HK-2 (cell line): ENCODE data around the gene KDM8.
A peak's percentile ranks its signal among the peaks of the same experiment; 100 is the strongest.
"Not testable (repeated sequence)": the region's sequence is repeated elsewhere in the genome, so short reads cannot be mapped to it uniquely, and the experiment has no call there.

Source experiments
- DNase-seq: peaks from one replicate; pipeline ENCODE4 v3.0.0-alpha.2; 2018; ENCODE audit not compliant: unreplicated experiment

Gene KDM8

DNA sequence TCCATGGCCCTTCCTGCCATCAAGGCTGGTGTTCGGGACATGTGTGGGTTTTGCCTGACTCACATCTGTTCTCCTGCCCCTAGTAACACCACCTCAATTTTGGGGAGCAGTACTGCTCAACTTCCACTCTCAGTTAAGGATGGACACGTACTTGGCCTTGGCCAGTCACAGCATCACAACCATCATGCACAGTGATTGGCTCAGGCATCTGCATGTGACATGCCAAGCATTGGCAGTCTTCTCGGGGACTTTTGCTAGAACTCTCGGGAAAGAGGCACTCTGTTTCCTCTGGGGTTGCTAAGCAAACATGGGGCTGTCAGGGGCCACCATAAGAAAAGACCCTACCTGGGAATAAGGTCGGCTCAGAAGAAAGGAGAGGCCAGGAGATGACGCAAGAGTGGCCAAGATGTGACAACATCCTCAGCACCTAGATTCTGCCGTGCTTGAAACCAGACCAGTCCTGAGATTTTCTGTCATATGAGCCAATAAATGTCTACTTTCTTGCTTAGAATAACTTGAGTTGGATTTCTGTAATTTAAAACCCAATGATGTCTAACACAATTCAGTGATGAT, 11.9 kb upstream of the KDM8 start:
- DNase-seq, result no peak

DNA sequence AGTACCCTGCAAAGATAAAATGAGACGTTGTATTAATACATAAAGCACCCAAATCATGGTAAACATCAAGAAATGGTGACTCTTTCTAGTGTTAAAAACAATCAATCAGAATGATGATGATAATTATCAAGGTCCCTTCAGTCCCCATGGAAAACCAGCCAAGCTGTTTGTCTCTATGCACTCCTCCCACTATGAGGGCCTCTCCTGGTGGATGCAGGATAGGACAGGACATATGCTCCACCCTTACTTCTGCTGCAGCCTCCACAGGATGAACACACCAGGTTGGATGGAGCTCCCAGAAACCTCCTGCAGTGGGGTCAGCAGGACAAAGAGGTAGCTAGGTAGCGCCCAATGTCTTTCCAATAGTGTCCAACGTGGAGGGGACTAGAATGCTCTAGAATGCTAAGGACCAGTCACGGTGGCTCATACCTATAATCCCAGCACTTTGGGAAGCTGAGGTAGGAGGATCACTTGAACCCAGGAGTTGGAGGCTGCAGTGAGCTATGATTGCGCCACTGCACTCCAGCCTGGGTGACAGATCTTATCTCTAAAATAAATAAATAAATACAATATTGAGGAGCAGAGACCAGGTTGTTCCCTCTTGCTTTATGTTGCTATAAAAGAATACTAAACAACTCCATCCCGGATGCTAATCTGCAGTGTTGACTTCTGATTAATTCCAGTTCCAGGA, 9.9 kb upstream of the KDM8 start:
- no peak for DNase-seq

DNA sequence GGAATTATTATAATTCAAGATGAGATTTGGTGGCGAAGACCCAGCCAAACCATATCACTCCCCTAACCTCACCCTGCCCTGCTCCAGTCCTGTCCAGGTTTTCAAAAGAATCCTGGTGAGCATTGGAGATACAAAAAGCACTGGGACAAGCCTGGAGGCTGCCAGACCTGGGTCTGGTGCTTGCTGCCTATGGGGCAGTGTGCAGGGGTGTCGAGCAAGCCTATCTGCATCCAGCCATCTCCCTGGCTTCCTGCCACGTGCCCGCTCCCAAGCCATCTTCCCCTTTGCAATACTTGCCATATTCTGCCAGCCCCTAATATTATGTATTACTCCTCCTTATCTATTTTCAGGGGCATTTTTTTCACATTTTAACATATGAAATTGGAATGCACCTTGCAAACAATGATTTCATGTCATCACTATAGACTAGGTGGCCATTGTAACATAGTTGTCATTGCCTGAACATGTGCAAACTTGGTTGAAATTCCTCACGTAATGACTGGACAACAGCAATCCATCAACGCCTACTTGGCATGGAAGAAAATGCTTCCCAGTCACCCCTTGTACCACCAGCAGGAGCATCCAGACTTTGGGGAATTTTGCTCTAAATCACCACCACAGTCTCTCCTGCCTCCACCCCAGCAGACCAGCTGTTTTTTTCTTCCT, 8.1 kb upstream of the KDM8 start:
- DNase-seq, result no peak

DNA sequence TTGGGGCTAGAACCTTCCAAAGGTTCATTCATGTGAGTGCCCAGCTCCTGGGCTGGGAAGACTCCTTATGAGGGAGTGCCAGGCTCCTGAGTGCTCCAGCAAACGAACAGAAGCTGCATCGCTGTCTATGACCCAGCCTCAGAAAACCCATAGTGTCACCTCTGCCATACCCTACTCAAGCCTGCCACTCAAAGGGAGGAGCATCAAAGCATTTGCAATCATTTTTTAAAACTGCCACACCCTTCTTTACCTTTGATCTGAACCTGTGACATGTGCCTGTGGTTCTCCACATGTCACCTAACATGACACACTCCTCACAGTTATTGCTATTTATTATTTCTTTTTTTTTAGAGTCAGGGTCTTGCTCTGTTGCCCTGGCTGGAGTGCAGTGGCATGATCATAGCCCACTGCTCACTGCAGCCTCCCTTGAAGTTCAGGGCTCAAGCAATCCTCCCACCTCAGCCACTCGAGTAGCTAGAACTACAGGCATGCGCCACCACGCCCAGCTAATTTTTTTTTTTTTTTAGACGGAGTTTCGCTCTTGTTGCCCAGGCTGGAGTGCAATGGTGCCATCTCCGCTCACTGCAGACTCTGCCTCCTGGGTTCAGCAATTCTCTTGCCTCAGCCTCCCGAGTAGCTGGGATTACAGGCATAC, 7.3 kb upstream of the KDM8 start:
- DNase-seq, result no peak

DNA sequence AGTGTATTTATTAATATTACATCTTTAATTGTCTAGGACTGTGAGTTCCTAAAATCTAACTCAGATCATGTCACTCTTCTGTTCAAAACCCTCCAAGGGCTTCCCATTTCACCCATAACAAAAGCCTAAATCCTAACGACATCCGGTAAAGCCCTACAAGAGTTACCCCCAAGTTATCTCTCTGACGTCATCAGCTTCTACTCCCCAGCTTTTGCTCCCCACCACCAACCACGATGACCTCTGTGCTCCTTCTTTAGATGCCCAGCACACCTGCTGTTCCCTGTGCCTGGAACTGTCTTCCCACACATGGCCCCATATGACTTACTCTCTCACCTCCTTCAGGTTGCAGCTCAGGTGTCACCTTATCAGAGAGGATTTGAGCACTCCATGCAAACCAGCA, 6.3 kb upstream of the KDM8 start:
- DNase-seq, result no peak

DNA sequence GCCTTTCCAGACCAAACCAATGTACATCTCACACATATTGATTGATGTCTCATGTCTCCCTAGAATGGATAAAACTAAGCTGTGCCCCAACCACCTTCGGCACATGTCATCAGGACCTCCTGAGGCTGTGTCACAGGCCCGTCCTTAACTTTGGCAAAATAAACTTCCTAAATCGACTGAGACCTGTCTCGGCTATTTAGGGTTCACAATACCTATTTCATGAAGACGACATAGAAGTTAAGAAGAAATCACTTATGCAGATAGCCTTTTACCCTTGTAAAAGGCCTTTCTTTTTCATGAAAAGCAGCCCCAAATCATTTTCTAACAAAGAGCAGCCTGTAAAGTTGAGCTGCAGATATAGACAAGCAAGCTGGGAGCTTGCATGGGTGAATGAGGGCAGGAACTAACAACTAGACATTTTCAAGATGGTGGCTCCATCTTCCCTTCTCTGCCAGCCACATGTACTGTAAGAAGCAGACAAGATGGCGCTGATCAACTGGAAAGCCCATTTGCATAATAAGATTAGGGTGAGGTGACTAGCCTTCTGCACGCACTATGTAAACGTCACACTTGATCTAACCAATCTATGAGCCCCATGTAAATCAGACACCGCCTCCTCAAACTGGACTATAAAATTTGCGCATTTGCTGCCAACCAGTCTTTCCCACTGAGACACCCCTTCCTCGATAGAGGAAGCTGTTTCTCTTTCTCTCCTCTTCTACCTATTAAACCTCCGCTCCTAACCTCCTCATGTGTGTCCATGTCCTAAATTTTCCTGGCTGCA, 4.7 kb upstream of the KDM8 start:
- no peak for DNase-seq

DNA sequence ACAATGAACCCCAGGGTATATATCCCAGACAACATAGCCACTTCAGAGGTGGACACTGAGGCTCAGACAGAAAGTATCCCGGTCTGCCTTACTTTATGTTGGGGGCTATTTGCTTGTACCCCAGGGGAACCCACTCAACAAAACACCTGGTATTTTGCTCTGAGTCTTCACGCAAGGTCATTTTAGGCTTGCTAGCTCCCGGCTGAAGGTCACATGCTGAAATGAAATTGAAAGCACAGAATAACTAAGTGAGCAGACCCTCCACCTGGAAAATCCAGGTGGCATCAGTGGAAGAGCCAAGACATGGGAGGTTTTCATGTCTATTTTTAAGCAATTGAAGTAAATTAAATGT, 4.1 kb upstream of the KDM8 start:
- DNase-seq, result no peak

DNA sequence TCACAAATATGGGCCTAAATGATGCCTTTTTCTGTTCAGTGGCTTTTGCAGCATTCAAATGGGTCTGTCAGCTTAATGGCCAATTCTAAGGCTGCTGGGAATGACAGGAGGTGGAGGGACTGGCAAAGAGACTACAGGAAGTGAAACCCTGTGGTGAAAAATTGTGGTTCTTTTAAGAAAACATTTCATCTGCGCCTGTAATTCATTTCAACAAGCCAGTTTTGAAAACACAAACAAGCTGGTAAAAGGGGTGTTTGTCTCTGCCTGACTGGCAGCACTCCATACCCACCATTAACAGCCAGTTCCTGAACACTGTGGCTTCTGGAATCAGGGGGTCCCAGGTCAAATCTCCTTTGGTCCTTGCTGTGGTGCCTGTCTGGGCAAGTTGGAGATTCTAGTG, 3.6 kb upstream of the KDM8 start:
- DNase-seq, result no peak

DNA sequence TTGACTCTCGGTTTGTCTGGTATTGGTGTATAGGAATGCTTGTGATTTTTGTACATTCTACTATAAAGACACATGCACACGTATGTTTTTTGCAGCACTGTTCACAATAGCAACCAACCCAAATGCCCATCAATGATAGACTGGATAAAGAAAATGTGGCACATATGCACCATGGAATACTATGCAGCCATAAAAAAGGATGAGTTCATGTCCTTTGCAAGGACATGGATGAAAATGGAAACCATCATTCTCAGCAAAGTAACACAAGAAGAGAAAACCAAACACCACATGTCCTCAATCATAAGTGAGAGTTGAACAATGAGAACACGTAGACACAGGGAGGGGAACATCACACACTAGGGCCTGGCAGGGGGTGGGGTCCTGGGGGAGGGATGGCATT, 2.4 kb upstream of the KDM8 start:
- DNase-seq, result not testable (repeated sequence)

DNA sequence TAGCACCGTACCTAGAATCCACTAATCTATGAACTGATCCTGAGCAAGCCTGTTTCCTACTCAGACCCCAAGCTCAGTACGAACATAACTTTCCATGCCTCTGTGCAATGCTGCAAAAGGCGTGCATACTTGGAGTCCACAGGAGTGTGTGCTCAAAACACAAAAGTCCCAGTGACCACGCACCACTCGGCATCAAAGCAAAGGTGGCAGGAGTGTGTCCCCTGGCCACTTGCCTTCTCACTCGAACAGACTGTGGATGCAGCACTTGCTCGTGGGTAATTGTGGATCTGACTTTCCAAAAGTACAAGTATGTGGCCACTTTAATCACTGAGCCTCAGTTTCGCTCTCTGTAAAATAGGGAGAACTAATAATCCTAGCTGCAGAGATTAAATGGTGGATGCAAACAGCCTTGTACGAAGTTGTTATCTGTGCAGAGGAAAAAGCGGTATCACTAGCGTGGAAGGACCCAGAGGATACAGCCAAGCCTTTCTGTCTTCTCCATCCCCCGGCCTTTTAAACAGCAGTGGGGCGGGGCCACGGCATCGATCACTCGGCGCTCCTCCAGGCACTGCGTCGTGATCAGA, 311 bp upstream of the KDM8 start:
- no peak for DNase-seq

DNA sequence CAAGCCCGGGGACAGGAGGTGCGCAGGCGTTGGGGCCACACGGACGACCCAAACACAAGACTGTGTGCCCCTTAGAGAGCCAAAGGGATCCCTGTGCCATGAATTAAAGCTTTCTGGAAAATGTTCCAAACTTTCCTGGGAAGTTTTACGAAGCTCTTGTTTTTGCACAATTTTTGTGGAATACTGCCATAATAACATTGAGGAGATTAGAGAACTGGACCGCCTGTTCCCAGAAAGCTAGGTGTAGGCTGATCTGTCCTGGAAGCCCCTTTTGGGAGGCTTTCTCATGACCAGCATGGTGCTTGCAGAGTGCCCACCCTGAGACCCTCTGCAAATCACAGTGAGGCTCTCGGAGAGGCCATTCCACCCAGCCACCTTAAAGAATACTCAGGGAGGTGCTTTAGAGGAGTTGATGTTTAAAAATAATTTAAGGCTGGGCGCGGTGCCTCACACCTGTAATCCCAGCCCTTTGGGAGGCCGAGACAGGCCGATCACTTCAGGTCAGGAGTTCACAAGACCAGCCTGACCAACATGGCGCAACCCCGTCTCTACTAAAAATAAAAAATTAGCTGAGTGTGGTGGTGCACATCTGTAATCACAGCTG, 1.1 kb downstream of the KDM8 start:
- no peak for DNase-seq

DNA sequence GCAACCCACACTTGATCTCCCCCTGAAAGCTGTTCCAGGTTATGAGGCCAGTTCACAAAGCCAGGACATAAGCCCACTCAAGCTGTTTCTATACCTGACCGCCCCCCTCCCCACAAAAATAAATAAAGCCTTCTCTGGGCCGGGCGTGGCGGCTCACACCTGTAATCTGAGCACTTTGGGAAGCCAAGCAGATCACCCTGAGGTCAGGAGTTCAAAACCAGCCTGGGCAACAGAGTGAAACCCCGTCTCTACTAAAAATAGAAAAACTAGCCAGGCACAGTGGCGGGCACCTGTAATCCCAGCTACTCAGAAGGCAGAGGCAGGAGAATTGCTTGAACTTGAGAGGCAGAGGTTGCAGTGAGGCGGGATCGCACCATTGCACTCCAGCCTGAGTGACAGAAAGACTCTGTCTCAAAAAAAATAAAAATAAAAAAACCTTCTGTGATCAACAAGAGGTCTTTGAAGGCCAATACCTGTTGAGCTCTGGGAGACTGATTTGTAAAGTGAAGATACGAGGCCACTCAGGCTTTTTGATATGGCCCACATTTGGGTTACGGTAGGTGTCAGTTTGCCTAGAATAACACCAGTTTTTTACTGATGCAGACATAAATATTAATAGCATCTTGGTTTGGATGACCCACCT, 2.2 kb downstream of the KDM8 start:
- no peak for DNase-seq

DNA sequence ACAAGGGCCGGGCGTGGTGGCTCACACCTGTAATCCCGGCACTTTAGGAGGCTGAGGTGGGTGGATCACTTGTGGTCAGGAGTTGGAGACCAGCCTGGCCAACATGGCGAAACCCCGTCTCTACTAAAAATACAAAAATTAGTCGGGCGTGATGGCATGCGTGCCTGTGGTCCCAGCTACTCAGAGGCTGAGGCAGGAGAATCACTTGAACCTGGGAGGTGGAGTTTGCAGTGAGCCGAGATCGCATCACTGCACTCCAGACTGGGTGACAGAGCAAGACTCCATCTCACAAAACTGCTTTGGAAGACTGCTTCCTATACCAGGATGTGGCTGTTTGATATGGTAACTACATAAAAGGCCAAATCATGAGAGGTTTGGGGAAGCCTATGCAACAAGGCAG, 3.8 kb downstream of the KDM8 start:
- peak; percentile 30 for DNase-seq

DNA sequence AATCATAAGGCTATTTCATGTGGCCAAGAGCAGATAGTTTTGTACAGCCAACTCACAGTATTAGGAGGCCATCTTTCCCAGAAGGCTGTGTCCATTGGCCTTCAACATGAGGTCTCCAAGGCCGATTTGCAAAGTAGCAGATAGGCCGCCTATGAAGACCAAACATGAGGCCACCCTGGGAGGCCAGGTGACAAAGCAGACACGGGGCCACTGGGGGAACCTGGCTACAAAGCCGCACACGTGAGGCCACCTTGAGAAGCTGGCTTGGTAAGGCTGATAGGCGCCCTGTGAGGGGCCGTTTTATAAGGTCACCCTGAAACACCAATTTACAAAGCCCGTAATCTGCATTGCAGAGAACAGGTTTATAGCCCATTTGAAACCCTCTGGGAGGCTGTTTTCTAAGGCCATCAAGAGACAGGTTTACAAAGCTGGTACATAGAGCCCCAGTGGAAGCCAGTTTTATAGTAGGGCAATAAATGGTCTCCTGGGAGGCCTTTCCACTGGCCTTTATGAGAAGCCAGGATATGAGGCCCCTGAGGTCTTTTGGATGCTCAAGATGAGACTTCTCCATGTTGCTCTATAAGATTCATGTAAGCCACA, 4.9 kb downstream of the KDM8 start:
- no peak for DNase-seq

DNA sequence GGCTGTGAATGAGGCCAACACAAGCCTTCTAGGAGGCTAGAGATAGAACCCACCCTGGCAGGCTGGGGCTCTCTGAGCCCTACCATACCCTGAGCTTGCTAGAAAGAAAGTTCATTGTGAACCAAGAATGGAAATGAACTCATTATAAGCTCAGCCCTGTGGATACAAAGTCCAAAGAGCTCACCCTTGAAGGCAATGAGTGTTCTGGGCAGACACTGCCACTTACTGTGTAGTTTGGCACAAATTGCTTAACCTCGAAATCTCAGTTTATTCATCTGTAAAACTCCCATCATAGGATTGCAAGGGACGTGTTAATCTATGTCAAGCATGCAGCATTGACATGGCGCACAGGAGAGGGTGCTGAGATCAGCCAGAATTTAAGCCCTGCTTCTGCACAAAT, 5.5 kb downstream of the KDM8 start:
- DNase-seq, result no peak

DNA sequence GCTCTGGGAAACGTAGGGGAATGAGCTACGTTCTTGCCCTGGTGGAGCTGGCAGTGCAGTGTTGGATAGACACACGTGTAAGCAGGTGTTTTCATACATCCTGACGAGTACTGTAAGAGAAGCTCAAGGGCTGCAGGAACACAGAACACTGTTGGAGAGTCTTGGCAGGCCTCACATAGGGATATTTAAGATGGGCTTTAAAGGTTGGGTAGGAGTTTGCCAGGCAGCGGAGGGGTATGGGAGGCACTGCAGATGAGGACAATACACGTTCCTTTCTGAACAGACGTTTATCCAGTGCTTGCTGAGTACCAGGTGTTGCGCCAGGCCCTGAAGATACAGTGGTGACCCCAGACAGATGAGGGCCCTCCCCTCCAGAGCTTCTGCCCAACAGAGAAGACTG, 6.3 kb downstream of the KDM8 start:
- DNase-seq, result no peak

DNA sequence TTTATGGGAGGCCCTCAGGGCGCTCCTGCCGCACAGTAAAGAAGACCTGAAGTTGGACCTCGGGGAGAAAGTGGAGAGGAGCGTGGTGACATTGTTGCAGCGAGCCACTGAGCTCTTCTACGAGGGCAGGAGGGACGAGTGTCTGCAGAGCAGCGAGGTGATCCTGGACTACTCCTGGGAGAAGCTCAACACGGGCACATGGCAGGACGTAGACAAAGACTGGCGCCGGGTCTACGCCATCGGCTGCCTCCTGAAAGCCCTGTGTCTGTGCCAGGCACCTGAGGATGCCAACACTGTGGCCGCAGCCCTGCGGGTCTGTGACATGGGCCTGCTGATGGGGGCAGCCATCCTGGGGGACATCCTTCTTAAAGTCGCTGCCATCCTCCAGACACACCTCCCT, 6.8 kb downstream of the KDM8 start:
- no peak for DNase-seq

DNA sequence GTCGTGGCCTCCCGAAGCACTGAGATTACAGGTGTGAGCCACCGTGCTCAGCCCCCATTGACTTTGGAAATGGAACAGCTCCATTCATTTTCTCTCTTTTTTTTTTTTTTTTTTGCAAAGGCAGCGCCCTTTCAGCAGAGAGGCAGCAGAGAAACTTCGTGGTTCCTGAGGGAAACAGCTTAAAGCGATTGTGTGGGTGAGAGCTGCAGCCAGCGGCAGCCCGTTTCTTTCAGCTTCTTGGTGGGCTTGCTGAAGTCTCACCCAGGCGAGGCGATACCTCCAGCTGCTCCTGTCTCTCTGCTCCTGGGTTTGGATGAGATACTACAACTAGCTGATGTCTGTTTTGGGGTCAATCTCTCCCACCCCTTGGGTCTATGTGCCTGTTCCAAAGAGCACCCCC, 7.7 kb downstream of the KDM8 start:
- DNase-seq, result no peak

DNA sequence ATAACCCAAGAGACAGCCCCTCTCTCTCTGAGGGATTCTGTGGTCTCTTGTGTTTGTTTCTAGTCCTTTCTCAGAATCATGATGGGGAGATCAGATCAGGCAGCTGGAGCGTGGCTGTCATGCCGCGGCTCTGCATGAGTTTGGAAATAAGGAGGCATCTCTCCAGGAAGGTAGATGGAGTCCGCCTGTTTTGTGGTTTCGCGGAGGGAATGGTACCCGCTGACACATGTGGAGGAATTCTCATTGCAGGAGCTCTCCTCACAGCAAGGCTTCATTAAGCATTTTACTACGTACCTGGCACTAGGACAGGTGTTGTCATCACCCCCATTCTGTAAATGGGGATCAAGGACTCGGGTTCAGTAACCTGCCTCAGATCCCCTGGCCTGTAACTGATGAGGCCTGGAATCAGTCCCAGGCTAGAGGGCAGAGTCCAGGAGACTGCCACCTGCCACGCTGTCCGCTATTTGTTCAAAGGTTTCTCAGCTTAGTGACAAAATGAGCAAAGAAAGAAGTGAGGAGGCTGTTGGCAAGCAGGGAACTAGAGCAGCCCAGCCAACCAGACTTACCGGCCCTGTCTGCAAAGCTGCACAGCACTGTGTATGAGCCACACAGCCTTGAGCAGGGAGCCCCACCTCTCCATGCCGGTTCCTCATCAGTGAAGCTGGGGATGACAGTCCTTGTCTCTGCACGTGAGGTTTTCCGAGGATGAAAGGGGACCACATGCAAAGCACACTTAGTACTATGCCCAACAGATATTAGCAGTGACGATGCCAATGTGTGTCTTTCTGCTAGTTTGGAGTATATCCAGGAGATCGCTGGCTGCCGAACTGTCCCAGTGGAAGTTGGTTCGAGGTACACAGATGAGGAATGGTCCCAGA, 11.0 kb downstream of the KDM8 start:
- DNase-seq, result no peak

DNA sequence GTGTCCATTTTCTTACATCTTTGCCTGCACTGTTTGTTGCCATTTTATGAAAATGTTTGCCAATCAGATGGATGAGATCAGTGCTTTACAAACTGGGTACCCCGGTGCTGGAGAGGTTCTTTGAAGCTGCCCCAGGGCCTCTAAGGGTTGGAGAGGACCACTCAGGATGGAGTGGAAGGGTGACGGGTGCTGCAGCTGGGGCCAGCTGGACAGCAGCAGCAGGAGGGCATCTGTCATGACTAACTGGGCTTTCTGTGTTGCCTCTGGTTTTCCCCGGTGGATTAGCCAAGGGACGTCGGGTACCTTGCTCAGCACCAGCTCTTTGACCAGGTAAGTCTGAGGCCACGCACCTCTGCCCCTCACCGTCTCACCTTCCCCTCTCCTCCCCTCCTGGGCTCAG, 12.3 kb downstream of the KDM8 start:
- DNase-seq, result no peak
